HG03439 (cell line): ENCODE data around the gene SGK1.
"Not testable (repeated sequence)": the region's sequence is repeated elsewhere in the genome, so short reads cannot be mapped to it uniquely, and the experiment has no call there.

Source experiments
- ATAC-seq: cut with Tn5 transposase; IDR thresholded peaks from one replicate; pipeline ENCODE4 v1.9.1; 2021; ENCODE audit warnings: mild to moderate bottlenecking, moderate library complexity; ENCODE audit not compliant: unreplicated experiment

Gene SGK1

DNA sequence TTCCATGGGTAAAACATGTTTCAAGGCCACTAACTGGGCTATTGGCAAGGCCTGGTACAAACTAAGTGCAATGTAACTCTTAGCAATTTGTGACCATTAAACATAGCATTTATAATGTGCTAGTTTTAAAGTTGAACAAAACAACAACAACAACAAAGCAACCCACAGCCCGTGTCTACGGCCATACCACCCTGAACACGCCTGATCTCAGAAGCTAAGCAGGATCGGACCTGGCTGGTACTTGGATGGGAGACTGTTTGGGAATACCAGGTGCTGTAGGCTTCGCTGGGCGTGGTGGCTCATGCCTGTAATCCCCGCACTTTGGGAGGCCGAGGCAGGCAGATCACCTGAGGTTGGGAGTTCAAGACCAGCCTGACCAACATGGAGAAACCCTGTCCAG is 61.0 kb downstream of the SGK1 start:
- ATAC-seq: no peak

DNA sequence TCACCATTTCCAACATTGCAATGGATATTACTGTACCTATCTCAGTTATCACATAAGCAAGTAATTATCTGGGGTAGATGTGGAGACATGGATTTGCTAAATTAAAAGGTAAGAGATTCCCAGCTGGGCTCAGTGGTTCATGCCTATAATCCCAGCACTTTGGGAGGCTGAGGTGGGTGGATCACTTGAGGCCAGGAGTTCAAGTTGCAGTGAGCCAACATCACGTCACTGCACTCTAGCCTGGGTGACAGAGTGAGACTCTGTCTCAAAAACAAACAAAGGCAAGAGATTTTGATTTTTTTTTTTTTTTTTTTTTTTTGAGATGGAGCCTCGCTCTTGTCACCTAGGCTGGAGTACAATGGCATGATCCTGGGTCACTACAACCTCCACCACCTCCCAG is 62.6 kb downstream of the SGK1 start:
- ATAC-seq: not testable (repeated sequence)

DNA sequence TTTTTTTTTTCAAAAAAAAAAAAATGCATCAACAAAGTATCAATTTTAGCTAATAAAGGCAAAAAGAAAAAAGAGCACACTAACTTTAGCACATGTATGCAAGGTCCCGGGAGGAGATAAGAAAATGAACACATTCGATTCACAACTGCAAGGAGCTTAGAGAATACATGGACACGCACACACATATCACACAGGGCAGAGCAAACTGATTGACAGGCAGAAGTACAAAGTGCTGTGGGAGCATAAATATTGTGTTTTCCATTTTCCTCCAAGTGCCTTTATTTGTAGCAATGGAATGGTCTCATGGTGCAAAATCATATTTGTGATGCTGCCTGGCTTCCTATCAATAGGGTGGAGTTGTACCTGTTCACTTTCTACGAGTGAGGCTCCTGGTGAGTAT is 63.8 kb downstream of the SGK1 start:
- ATAC-seq: no peak

DNA sequence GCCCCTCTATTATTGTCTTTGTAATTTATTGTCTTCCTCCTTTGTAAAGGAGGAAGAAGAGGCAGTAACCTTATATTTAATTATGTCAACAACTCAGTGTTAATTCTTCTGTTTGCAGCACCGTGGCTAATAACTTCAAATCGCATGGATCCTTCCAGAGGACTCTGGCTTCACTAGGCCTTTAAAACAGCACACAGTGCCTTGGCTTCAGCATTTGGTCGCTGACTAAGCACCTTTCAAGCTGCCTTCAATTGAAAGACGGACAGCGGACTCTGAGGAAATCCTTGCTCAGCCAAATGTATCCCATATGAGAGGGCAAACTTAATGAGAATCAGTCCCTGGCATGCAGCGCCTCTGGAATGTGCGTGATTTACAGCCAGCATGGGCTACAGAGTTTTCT is 64.2 kb downstream of the SGK1 start:
- no peak for ATAC-seq

DNA sequence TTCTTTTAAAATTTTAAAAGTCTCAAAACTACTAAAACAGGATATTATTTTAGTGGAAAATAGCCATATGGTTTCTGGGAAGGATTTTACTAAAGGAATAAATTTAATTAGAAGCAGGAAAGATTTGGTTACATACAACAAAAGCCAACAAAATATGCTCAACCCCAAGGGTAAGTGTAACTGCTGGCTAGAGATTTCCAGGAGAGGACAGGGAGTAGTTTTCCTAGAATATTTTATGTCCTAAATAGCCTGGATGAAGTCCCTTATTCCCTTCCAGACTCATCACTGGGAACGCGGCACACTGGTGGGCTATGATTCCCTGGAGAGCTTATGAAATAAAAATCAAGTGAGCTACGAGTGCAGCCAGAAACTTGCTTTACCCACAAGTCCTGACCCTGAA is 66.6 kb downstream of the SGK1 start:
- ATAC-seq: no peak

DNA sequence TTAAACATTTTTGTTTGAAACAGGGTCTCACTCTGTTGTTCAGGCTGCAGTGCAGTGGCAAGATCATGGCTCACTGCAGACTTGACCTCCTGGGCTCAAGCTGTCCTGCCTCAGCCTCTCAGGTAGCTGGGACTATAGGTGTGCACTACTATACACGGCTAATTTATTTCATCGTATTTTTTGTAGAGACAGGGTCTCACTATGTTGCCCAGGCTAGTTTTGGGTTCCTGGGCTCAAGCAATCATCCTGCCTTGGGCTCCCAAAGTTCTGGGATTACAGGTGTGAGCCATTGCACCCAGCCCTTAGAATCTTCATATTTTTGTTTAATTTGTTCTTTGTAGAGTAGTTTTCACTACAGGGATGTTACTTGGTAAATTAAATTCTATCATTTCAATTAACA is 67.1 kb downstream of the SGK1 start:
- ATAC-seq: no peak

DNA sequence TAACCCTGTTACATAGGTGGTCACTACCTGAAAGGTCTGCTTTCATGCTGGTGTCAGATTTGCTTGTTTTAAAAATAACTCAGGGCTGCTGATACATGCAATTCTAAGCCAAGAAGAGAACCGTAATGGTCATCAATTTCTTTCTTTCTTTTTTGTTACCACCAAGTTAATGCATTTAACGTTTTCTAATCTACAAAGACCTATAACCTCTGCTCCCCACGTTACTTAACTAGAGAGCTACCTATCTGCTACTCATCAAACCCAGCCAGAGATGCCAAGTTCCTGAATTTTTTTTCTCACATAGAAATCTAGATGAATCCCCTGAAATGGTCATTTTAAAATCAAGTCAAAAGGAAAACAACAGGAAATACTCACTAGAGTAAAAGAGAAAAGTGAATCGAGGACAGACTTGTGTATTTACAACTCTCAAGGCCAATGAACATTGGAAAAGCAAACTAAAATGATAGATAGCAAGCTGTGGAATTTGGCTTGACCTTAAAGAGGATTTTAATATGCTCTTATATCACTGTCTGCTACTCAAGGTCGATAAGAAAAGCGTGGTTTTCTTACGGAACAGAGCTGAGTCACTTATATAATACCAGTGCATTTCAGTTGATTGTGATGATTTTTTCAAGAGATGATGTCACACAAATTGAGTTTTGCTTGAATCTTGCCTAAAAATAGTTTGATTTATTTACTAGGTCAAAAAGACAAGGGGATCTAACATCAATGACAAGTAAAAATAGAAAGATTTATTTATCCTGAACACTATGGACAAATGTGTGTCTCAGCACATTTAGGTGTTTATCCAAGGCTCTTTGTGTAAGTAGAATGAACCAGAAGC is 67.9 kb downstream of the SGK1 start:
- no peak for ATAC-seq

DNA sequence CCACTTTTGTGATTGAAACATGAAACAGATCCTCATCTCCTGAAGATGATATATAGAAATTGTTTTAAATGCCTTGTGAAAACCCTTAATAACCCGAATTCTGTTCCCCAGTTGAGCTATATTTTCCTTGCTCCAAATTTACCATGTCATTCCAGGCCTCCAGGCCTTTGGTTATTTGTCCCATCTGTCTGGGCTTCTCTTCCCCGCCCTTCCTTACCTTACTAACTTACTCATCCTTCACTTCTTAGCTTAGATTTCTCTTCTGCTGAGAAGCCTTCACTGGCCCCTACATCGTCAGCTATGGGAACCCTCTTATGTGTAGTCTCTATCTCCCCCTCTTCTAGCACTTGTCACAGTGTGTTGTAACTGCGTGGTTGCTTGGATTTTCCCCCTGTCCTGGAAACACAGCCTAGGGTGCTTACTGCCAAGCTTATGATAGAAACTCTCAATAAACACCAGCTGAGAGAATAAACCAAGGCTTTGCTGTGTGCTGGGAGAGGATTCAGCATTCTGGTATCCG is 68.6 kb downstream of the SGK1 start:
- ATAC-seq: no peak

DNA sequence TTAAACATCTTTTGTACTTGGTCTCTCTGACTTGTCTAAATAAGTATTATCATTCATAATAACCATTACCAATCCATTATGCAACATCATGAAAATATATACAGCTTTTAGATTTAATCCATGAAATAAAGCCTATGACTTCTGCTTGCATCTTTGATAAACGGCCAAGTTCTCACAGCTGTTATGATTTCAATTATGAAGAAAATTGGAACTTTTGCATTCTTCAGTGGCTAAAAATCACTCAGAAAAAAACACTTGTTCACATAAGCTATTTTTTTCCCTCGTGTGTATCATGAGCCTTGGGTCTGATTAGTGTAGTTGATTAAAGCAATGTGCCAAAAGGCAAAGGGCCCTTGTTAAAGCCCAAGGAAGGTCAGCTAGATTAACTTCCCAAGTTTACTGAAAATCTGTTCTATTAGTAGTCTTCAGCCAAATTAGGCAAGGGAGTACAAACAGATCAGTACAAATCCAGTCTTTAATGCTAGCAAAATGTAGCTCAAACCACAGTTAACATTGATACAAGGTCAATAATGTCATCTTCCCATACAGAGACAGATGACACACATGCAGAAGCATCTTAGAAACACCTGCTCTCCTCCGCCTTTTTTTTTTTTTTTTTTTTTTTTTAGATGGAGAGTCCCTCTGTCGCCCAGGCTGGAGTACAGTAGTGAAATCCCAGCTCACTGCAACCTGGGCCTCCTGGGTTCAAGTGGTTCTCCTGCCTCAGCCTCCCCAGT is 69.9 kb downstream of the SGK1 start:
- no peak for ATAC-seq

DNA sequence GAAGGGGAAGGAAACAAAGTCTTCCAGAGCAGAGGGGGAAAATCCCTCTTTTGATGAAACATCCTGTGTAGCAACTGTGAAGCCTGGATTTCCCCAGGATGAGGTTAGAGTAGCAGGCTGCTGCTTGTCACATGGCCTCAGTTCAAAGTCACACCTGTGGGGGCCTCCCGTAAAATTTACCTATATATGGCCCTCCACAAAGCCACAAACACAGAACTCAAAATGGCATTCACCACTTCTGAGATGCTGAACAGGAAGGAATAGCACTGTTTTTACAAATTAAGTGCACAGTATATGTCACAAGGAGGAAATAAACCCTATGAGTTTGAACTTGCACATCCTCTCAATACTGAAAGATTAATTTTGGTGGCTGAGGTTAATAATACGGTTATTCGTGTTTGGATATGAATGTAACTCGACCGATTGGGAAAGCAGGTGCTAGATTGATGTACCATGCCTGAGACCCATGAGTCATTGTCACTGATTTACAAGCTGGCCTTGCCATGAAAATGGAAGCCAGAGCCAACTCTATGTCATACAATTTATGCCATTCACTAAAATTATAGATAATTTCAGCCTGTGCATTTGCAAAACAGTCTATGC is 70.6 kb downstream of the SGK1 start:
- peak; percentile 95 for ATAC-seq

DNA sequence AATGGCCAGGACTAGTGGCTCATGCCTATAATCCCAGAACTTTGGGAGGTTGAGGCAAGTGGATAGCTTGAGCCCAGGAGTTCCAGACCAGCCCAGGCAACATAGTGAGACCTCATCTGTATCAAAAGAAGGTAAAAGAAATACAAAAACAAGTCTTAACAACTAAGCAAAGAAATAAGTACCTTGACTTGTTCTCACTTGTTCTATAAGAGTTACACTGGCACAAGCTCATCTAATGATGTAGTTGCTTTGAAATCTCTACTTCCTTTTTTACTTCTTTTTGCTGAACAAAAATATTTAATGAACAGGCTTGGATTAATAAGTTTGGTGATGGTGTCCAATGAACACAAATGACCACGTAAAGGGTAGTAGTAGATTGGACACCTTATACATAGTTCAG is 72.2 kb downstream of the SGK1 start:
- ATAC-seq: no peak

DNA sequence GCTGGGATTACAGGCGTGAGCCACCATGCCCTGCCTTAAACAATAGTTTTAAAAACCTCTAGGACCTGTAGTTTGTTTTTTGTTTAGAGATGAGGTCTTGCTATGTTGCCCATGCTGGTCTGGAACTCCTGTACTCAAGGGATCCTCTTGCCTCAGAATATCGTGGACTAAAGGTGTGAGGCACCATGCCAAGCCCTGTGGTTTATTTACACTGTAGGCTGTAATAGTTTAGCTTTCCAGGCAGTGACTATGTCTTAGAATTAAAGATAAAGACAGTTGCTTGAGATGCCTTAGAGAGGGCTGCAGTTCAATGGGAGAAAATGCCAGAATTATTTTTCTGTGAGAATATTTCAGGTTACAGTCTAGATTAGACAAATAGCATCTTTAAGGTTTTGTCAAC is 72.9 kb downstream of the SGK1 start:
- no peak for ATAC-seq

DNA sequence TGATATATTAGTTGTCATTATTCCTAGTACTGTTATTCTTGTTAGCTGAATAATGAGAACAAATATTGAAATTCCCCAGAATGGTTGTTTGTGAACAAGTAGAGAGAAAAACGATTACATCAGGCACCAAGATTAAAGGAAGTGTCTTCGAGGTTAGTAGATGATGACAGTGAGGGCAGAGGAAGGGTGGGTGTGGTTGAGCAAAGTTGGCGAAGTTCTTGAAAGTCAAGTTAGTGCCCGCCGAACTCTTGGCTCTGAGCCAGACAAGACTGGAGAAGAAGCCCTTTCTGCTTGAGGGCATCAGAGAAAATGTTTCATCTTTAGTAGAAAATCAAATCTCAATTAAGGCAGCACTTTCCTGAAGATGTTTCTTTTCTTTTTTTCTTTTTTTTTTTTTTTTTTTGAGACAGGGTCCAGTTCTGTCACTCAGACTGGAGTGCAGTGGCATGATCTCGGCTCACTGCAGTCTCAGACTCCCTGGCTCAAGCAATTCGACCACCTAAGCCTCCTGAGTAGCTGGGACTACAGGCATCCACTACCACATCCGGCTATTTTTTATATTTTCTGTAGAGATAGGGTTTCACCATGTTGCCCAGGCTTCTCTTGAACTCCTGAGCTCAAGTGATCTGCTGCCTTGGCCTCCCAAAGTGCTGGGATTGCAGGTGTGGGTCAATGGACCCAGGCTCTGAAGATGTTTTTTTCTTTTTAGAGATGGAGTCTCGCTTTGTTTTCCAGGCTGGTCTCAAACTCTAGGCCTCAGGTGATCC is 77.1 kb downstream of the SGK1 start:
- ATAC-seq: no peak

DNA sequence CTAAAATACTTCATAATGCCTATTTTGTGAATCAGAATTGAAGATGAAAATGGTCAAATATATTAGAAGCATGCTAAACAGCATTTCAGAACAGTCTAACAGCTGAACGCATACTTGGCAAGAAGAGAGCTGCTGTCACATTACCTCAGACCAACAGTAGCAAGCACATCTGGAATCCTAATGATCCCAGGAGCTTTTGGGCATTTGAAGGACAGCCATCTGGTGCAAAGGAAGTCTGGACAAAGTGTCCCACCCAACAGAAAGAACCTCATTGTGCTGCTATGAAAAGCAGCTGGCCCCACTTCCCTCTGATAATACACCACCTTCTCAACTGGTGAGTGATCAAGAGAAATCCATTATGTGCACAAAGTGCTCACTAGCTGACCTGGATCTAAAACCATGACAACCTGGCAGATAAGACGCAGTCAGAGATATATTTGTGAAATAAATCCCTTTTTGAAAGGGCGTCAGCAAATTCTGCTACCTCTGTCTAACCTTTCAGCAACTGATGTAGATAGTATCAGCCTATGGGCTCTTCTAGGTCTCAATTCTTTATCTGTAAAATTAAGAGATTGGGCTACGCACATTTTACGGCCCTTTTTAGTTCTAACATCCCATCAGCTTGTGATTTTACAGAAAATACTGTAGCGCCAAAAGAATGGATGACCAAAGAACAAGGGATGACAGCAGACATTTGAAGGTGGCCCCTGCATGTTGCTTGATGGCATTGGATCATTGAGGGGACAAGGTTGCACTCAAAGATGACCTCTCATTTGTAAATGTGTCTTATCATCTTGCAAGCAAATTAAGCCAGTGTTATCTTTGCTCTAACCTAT is 78.7 kb downstream of the SGK1 start:
- no peak for ATAC-seq

DNA sequence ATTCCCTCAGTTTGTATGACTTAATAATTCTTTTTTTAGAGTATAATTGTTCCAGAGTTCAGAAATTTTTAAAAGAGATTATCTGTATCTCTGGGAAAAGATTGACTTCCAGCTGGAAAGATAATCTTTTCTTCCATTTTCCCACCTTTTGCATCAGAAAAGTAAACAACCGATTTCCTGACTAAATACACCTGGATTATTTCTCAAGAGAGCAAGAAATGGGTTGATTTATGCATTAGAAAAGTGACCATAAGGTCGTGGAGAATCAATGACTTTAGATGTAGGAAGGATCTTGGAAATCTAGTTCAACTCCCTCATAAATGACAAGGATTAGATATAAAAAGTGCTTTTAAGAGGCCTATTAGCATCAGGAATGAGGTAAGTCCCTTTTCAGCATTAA is 79.9 kb downstream of the SGK1 start:
- no peak for ATAC-seq

DNA sequence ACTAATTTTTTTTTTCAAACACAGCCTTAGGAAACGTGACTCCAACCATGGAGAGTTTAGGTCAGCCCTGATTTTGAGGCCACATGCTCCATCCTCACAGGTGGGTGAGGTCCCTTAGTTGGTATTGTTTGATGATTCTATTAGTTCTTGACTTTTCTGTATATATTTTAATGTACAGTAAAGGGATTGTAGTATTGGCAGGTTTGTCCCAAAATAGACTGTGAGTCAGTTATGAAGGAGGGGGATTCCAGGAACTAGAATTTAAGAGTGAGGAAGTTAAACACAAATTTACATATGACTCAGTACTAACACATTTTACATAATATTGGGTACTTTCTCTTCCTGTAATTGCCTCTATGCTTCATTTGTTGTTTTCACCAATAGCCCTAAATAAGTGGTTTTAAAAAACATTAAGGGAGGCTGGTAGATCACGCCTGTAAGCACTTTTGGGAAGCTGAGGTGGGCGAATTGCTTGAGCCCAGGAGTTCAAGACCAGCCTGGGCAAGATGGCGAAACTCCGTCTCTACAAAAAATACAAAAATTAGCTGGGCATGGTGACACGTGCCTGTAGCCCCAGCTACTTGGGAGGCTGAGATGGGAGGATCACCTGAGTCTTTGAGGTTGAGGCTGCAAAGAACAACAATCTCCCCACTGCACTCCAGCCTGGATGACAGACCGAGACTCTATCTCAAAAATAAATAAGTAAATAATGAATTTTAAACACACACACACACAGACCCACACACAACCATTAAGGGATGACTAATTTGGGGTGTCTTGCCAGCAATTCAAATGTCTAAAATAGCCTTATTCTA is 81.8 kb downstream of the SGK1 start:
- ATAC-seq: peak; percentile 96

DNA sequence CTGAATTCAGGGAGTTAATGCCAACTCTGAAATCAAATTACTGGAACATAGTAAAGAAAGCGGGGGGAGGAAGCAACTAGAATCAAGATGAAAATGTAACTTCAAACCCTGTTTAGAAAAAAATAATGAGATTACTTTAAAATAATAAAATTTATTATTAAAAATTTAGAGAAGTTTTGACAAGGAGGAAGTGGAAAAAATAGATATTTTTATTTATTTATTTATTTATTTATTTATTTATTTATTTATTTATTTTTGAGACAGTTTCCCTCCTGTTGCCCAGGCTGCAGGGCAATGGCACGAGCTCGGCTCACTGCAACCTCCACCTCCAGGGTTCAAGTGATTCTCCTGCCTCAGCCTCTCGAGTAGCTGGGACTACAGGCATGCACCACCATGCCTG is 82.6 kb downstream of the SGK1 start:
- ATAC-seq: not testable (repeated sequence)

DNA sequence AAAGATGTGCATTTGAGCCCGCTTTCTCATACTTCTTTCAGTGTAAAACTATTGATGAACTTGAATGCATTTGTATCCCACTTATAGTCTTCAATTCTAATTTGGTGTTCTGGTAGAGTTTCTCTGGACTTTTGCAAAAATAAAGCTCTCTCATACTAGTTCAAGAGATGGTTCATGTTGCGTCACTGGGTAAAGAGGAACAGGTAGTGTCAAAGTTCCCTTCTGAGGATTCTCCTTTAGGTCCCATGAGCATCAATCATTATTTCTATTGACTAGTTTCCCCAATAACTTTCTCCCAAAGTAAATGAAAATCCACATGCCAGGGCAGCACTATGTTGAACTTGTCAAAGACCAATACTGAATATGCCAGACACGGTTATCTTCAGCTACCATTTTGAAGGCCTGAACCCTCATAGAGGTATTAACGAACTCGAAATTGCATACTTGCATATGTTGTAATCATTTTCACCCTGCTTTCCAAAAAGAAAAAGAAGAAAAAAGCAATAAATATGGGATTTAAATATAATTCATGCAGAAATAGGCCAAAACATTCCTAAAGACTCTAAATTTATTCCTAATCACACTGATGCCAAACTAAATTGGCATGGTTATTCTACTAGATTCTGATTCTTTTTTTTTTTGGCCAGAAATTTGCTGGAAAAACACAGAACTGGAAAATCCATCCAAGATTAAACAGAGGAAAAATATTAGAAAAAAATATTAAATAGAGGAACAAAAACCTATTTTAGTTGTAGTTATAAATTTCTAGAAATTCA is 84.5 kb downstream of the SGK1 start:
- ATAC-seq: no peak

DNA sequence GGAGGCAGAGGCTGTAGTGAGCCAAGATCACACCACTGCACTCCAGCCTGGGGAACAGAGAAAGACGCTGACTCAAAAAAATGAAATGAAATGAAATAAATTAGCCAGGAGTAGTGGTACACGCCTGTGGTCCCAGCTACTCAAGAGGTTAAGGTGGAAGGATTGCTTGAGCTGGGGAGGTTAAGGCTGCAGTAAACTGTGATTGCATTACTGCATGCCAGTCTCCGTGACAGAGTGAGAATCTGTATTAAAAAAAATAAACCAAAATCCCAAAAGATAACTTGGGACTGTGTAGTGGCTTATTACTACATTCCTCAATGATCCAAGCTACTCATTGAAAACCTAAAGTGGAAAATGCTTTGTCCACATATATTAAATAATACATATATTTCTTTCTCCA is 87.0 kb downstream of the SGK1 start:
- ATAC-seq: no peak
